ENCODE results near the gene AP3M1.

Gene AP3M1

DNA sequence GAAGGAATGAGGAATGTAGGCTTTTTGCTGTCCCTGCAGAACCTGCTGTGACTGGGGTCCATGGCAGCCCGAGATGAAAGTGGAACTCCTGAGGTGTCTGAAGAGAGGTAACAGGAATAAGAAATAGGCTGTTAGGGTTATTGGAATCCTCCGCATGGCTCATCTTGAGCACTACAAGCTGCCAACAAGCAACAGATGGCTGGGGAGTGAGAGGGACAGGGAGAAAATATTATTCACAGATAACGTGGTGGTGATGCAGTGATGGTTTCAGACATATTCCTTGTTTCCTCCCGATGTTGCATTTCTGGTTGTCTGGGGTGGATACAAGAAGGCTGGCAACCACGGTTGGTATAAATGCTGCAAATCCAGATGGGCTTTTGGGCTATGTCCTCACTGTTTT is 46.1 kb downstream of the AP3M1 start:
- H3K36me3 ChIP-seq (ENCODE audit: control insufficient read depth in 5 of 5, insufficient read depth in 5 of 5, low read length in 5 of 5): peaks cover 36 to 87% (median 75%) of the 10 kb centered on the region in 5 donors
- no peak overlapping the region for H3K4me3 ChIP-seq (ENCODE audit: low read depth in 1 of 5, low read length in 5 of 5)
- H3K27me3 ChIP-seq (ENCODE audit: control insufficient read depth in 5 of 5, insufficient read depth in 4 of 5, low read length in 5 of 5): no peaks in the 10 kb centered on the region
- H3K4me1 ChIP-seq (ENCODE audit: control insufficient read depth in 5 of 5, insufficient read depth in 5 of 5, low read length in 5 of 5): no peaks in the 10 kb centered on the region
- no peak overlapping the region for H3K9ac ChIP-seq (ENCODE audit: low read length in 5 of 5)
- H3K27ac ChIP-seq (ENCODE audit: low read depth, low read length): no peak overlapping the region
- no peaks in the 10 kb centered on the region for H3K9me3 ChIP-seq (ENCODE audit: control insufficient read depth in 5 of 5, low read length in 5 of 5)

DNA sequence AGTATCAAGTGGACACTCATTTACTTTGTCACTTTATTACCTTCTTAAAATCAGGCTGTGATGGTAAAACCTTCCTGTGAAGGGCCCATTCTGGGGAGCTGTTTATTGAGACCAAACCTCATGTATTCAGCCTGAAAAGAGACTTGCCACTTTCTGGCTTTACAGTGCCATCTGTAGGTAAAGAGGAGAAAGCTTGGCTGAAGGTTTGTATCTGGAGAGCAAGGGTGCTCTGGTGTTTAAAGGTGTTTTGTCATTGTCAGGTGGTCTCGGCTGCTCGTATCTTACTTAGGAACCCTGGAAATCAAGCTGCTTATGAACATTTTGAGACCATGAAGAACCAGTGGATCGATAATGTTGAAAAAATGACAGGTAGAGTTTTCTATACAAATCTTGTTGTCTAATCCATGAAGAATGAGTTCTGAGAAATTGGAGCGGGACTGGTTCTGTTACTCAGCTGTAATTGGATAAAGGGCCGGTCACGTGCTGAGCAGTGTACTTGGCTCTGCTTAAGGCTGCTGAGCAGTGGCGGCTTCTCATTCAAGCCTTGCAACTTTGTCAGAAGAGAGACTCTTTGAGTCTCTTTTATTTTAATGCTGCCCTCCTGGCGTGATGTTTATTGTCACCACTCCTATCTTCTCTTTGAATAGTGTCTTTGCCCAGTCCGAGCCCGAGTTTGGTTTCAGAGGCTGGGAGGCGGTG is 46.9 kb downstream of the AP3M1 start:
- Histone ChIP-seq H3K4me1 (ENCODE audit: control insufficient read depth in 5 of 5, insufficient read depth in 5 of 5, low read length in 5 of 5) (no peaks in the 10 kb centered on the region), H3K36me3 (ENCODE audit: control insufficient read depth in 5 of 5, insufficient read depth in 5 of 5, low read length in 5 of 5) (peaks cover 38 to 87% (median 75%) of the 10 kb centered on the region in 5 donors), H3K27ac (ENCODE audit: low read depth, low read length) (no peak overlapping the region), H3K4me3 (ENCODE audit: low read depth in 1 of 5, low read length in 5 of 5) (no peak overlapping the region), H3K9ac (ENCODE audit: low read length in 5 of 5) (no peak overlapping the region), H3K27me3 (ENCODE audit: control insufficient read depth in 5 of 5, insufficient read depth in 4 of 5, low read length in 5 of 5) (no peaks in the 10 kb centered on the region), H3K9me3 (ENCODE audit: control insufficient read depth in 5 of 5, low read length in 5 of 5) (no peaks in the 10 kb centered on the region)

DNA sequence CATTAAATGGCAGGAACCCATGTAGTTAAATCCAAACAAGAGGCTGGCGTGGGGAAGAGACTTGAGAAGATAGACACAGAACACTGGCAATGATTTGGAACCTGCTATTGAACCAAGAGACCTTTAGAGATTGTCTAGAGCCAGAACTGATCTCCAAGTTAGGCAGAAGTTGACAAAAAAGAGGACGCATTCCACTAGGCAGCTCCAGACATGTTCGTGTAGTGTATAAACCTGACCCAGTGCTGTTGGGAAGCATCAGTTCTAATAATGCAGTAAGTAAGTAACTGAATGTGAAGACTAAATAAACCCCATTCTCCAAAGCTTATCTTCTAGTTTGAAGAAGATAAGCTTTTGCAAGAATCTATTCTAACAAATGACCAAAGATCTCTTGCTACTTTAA is 50.8 kb downstream of the AP3M1 start:
- Histone ChIP-seq H3K4me1 (ENCODE audit: control insufficient read depth in 5 of 5, insufficient read depth in 5 of 5, low read length in 5 of 5) (no peaks in the 10 kb centered on the region), H3K27me3 (ENCODE audit: control insufficient read depth in 5 of 5, insufficient read depth in 4 of 5, low read length in 5 of 5) (no peaks in the 10 kb centered on the region), H3K27ac (ENCODE audit: low read depth, low read length) (no peak overlapping the region), H3K9me3 (ENCODE audit: control insufficient read depth in 5 of 5, low read length in 5 of 5) (no peaks in the 10 kb centered on the region), H3K4me3 (ENCODE audit: low read depth in 1 of 5, low read length in 5 of 5) (no peak overlapping the region), H3K9ac (ENCODE audit: low read length in 5 of 5) (no peak overlapping the region), H3K36me3 (ENCODE audit: control insufficient read depth in 5 of 5, insufficient read depth in 5 of 5, low read length in 5 of 5) (peaks cover 41 to 89% (median 74%) of the 10 kb centered on the region in 5 donors)

DNA sequence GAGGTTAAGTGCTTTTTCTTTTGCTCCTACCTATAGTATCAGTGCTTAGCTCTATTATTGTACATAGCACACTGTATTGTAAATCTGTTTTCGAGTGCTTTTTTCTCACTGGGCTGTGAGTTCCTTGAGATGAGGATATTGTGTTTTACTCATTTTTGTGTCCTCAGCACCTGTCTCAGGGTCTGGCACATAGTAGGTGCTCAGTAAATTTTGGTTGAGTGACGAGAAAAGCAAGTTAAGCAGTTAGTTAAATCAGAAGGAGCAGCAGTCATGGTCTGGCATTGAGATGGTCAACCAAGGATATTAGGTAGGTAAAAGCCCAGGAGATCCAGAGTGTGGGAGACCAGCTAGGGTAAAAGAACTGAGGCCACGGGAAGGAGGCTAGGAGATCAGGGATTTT is 51.2 kb downstream of the AP3M1 start:
- H3K36me3 ChIP-seq (ENCODE audit: control insufficient read depth in 5 of 5, insufficient read depth in 5 of 5, low read length in 5 of 5): peaks cover 37 to 89% (median 73%) of the 10 kb centered on the region in 5 donors
- no peaks in the 10 kb centered on the region for H3K27me3 ChIP-seq (ENCODE audit: control insufficient read depth in 5 of 5, insufficient read depth in 4 of 5, low read length in 5 of 5)
- H3K9me3 ChIP-seq (ENCODE audit: control insufficient read depth in 5 of 5, low read length in 5 of 5): no peaks in the 10 kb centered on the region
- H3K4me1 ChIP-seq (ENCODE audit: control insufficient read depth in 5 of 5, insufficient read depth in 5 of 5, low read length in 5 of 5): no peaks in the 10 kb centered on the region
- no peak overlapping the region for H3K27ac ChIP-seq (ENCODE audit: low read depth, low read length)
- peak overlapping the region in 1 of 5 donors; percentile 19 for H3K9ac ChIP-seq (ENCODE audit: low read length in 5 of 5)
- no peak overlapping the region for H3K4me3 ChIP-seq (ENCODE audit: low read depth in 1 of 5, low read length in 5 of 5)

DNA sequence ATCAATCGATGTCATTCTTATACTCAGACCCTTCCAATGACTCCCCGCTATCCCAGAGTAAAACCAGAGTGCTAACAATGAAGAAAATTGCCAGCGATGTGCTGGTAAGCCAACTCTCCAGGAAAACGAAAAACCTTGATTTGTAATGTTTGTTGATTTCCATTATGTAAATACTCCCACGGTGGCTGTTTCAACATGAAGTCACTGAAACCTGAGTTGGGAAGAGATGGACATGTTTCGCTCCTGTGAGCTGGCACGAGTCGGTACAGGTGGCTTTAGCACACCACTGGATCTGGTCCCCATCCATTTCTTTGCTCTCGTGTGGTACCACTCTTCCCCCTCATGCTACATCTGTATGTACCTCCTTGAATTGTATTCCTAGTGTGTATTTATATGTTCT is 52.9 kb downstream of the AP3M1 start:
- no peaks in the 10 kb centered on the region for H3K4me1 ChIP-seq (ENCODE audit: control insufficient read depth in 5 of 5, insufficient read depth in 5 of 5, low read length in 5 of 5)
- H3K4me3 ChIP-seq (ENCODE audit: low read depth in 1 of 5, low read length in 5 of 5): no peak overlapping the region
- no peaks in the 10 kb centered on the region for H3K9me3 ChIP-seq (ENCODE audit: control insufficient read depth in 5 of 5, low read length in 5 of 5)
- no peaks in the 10 kb centered on the region for H3K27me3 ChIP-seq (ENCODE audit: control insufficient read depth in 5 of 5, insufficient read depth in 4 of 5, low read length in 5 of 5)
- no peak overlapping the region for H3K9ac ChIP-seq (ENCODE audit: low read length in 5 of 5)
- H3K27ac ChIP-seq (ENCODE audit: low read depth, low read length): no peak overlapping the region
- H3K36me3 ChIP-seq (ENCODE audit: control insufficient read depth in 5 of 5, insufficient read depth in 5 of 5, low read length in 5 of 5): peaks cover 37 to 90% (median 75%) of the 10 kb centered on the region in 5 donors

DNA sequence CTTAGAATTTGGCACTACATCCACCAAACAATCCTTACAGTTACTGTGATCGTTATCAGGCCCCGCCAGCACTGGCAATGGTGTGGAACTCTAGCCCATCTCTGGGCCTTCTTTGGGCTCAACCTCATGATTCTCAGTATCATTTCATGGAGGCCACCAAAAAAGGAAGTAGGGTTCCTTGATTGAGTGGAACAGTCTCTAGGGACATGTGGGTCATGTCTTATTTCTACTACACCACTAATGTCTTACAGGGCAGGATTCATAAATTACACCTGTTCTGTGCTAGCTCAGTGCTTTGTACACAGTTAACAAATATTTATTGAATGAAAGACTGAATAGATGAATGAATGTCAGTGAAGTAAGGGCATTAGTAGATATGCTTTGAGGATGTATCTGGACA is 53.9 kb downstream of the AP3M1 start:
- no peaks in the 10 kb centered on the region for H3K9me3 ChIP-seq (ENCODE audit: control insufficient read depth in 5 of 5, low read length in 5 of 5)
- H3K27me3 ChIP-seq (ENCODE audit: control insufficient read depth in 5 of 5, insufficient read depth in 4 of 5, low read length in 5 of 5): no peaks in the 10 kb centered on the region
- H3K9ac ChIP-seq (ENCODE audit: low read length in 5 of 5): no peak overlapping the region
- no peak overlapping the region for H3K27ac ChIP-seq (ENCODE audit: low read depth, low read length)
- no peak overlapping the region for H3K4me3 ChIP-seq (ENCODE audit: low read depth in 1 of 5, low read length in 5 of 5)
- no peaks in the 10 kb centered on the region for H3K4me1 ChIP-seq (ENCODE audit: control insufficient read depth in 5 of 5, insufficient read depth in 5 of 5, low read length in 5 of 5)
- H3K36me3 ChIP-seq (ENCODE audit: control insufficient read depth in 5 of 5, insufficient read depth in 5 of 5, low read length in 5 of 5): peaks cover 34 to 89% (median 76%) of the 10 kb centered on the region in 5 donors

DNA sequence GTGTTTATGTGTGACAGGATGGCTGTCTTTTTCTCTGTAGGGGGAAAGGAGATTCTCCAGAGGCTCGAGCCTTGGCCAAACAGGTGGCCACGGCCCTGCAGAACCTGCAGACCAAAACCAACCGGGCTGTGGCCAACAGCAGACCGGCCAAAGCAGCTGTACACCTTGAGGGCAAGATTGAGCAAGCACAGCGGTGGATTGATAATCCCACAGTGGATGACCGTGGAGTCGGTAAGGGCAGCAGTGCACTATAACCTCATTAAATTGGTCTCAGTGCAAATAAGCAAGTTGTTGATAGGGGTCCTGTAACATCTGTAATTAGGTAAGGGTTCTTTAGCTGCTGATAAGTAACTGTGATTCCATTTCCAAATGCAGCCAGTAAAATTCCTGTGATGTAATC is 56.4 kb downstream of the AP3M1 start:
- H3K4me3 ChIP-seq (ENCODE audit: low read depth in 1 of 5, low read length in 5 of 5): no peak overlapping the region
- no peak overlapping the region for H3K9ac ChIP-seq (ENCODE audit: low read length in 5 of 5)
- peaks cover 35 to 87% (median 71%) of the 10 kb centered on the region in 5 donors for H3K36me3 ChIP-seq (ENCODE audit: control insufficient read depth in 5 of 5, insufficient read depth in 5 of 5, low read length in 5 of 5)
- peaks cover 0 to 5% (median 0%) of the 10 kb centered on the region in 5 donors for H3K4me1 ChIP-seq (ENCODE audit: control insufficient read depth in 5 of 5, insufficient read depth in 5 of 5, low read length in 5 of 5)
- no peaks in the 10 kb centered on the region for H3K27me3 ChIP-seq (ENCODE audit: control insufficient read depth in 5 of 5, insufficient read depth in 4 of 5, low read length in 5 of 5)
- no peak overlapping the region for H3K27ac ChIP-seq (ENCODE audit: low read depth, low read length)
- no peaks in the 10 kb centered on the region for H3K9me3 ChIP-seq (ENCODE audit: control insufficient read depth in 5 of 5, low read length in 5 of 5)

DNA sequence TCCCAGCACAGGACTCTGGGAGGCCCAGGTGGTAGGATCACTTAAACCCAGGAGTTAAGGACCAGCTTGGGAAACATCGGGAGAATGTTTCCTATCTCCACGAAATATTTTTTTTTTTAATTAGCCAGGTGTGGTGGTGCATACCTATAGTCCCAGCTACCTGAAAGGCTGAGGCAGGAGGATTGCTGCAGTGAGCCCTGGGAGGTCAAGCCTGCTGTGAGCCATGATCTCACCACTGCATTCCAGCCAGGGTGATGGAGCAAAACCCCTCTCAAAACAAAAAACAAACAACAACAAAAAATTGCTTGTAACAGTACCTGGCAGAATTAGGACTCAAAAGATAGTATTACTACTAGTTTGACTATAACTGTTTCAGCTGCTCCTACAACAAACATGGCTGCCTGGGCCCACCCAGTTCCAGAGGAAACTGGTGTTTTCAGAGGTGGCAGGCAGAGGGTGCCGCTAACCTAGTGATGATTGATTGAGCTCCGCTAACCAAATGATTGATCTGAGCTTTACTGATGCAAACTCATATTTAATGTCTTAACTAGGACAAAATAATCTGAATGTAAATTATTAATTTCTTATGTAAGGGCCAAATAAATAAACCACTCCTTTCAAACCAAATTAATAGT is 57.0 kb downstream of the AP3M1 start:
- Histone ChIP-seq H3K27me3 (ENCODE audit: control insufficient read depth in 5 of 5, insufficient read depth in 4 of 5, low read length in 5 of 5) (no peaks in the 10 kb centered on the region), H3K4me1 (ENCODE audit: control insufficient read depth in 5 of 5, insufficient read depth in 5 of 5, low read length in 5 of 5) (peaks cover 0 to 11% (median 5%) of the 10 kb centered on the region in 5 donors), H3K27ac (ENCODE audit: low read depth, low read length) (no peak overlapping the region), H3K9ac (ENCODE audit: low read length in 5 of 5) (no peak overlapping the region), H3K36me3 (ENCODE audit: control insufficient read depth in 5 of 5, insufficient read depth in 5 of 5, low read length in 5 of 5) (peaks cover 29 to 85% (median 65%) of the 10 kb centered on the region in 5 donors), H3K4me3 (ENCODE audit: low read depth in 1 of 5, low read length in 5 of 5) (no peak overlapping the region), H3K9me3 (ENCODE audit: control insufficient read depth in 5 of 5, low read length in 5 of 5) (no peaks in the 10 kb centered on the region)

DNA sequence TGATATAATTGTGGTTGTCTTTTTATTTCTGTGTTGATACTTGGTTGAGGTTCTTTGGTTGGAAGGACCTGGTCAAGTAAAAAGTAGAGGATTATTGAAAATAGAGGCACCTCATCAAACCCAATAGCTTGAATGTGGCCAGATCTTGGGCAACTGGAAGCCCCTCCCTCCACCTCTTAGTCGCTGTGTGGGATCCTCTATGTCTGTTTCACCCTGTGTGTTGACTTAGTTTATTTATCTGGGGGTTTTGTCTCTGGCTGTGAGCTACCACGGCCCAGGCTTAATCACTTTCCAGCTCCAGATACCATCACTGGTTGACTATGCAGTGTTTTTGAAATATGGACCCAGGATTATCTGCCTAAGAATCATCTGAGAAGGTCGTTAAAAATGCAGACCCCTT is 58.3 kb downstream of the AP3M1 start:
- no peak overlapping the region for H3K4me3 ChIP-seq (ENCODE audit: low read depth in 1 of 5, low read length in 5 of 5)
- no peaks in the 10 kb centered on the region for H3K9me3 ChIP-seq (ENCODE audit: control insufficient read depth in 5 of 5, low read length in 5 of 5)
- H3K36me3 ChIP-seq (ENCODE audit: control insufficient read depth in 5 of 5, insufficient read depth in 5 of 5, low read length in 5 of 5): peaks cover 18 to 74% (median 54%) of the 10 kb centered on the region in 5 donors
- no peak overlapping the region for H3K9ac ChIP-seq (ENCODE audit: low read length in 5 of 5)
- no peaks in the 10 kb centered on the region for H3K27me3 ChIP-seq (ENCODE audit: control insufficient read depth in 5 of 5, insufficient read depth in 4 of 5, low read length in 5 of 5)
- H3K27ac ChIP-seq (ENCODE audit: low read depth, low read length): no peak overlapping the region
- peaks cover 0 to 12% (median 5%) of the 10 kb centered on the region in 5 donors for H3K4me1 ChIP-seq (ENCODE audit: control insufficient read depth in 5 of 5, insufficient read depth in 5 of 5, low read length in 5 of 5)

DNA sequence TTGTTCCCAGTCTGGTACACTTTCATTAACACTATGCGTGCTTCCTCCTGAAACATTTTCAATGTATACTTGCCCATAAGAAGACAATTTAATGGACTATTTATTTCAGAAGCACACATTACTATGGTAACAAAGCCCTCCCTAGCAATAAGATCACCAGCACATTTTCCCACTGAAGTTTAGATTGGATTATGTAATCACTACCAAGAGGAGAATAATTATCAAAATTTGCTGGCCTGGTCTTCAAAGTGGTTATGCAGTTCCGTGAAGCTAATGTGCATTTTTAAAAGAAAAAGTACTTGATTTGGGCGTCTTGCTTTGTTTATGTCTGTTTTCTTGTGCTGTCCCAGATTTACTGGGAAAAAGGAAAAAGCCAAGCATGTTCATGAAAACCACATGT is 61.9 kb downstream of the AP3M1 start:
- H3K27me3 ChIP-seq (ENCODE audit: control insufficient read depth in 5 of 5, insufficient read depth in 4 of 5, low read length in 5 of 5): no peaks in the 10 kb centered on the region
- H3K9me3 ChIP-seq (ENCODE audit: control insufficient read depth in 5 of 5, low read length in 5 of 5): no peaks in the 10 kb centered on the region
- no peak overlapping the region for H3K4me3 ChIP-seq (ENCODE audit: low read depth in 1 of 5, low read length in 5 of 5)
- H3K36me3 ChIP-seq (ENCODE audit: control insufficient read depth in 5 of 5, insufficient read depth in 5 of 5, low read length in 5 of 5): peaks cover 13 to 54% (median 34%) of the 10 kb centered on the region in 5 donors
- H3K27ac ChIP-seq (ENCODE audit: low read depth, low read length): peak overlapping the region; percentile 20
- peak overlapping the region in 1 of 5 donors; percentile 2 for H3K9ac ChIP-seq (ENCODE audit: low read length in 5 of 5)
- peaks cover 0 to 19% (median 5%) of the 10 kb centered on the region in 5 donors for H3K4me1 ChIP-seq (ENCODE audit: control insufficient read depth in 5 of 5, insufficient read depth in 5 of 5, low read length in 5 of 5)

All from subcutaneous abdominal adipose tissue (tissue), 5 donors.